GM18508 (cell line): ENCODE data around the gene ZNF783.
"Not testable (repeated sequence)": the region's sequence is repeated elsewhere in the genome, so short reads cannot be mapped to it uniquely, and the experiment has no call there.

Source experiments
- ATAC-seq: cut with Tn5 transposase; IDR thresholded peaks from one replicate; pipeline ENCODE4 v1.9.1; 2021; ENCODE audit warnings: moderate number of reproducible peaks; ENCODE audit not compliant: insufficient read depth, unreplicated experiment

ZNF783 gene

GRCh38 chr7:149261829-149262617 is at the start of gene ZNF783:
Gene ZNF783, plus strand, starts transcription at chr7:149262196. Its CDS starts 138 bp downstream, at chr7:149262334.
- ATAC-seq, result peak; percentile 62

GRCh38 chr7:149214020-149214720 is 47.8 kb upstream of the ZNF783 start:
- ATAC-seq, result no peak

GRCh38 chr7:149216402-149216801 is 45.6 kb upstream of the ZNF783 start:
- no peak for ATAC-seq

GRCh38 chr7:149217570-149217969 is 44.4 kb upstream of the ZNF783 start:
- no peak for ATAC-seq

- no peak for ATAC-seq
These were observed 43.3 kb upstream of the ZNF783 start for GRCh38 chr7:149218469-149219420.

GRCh38 chr7:149220534-149220933 is 41.5 kb upstream of the ZNF783 start:
- no peak for ATAC-seq

- no peak for ATAC-seq
These were observed 38.8 kb upstream of the ZNF783 start for GRCh38 chr7:149223176-149223575.

GRCh38 chr7:149223761-149224160 is 38.2 kb upstream of the ZNF783 start:
- ATAC-seq, result no peak

GRCh38 chr7:149224352-149224751 is 37.6 kb upstream of the ZNF783 start:
- ATAC-seq, result no peak

GRCh38 chr7:149225106-149225505 is 36.9 kb upstream of the ZNF783 start:
- ATAC-seq, result no peak

- no peak for ATAC-seq
These were observed 36.3 kb upstream of the ZNF783 start for GRCh38 chr7:149225656-149226055.

GRCh38 chr7:149226366-149226765 is 35.6 kb upstream of the ZNF783 start:
- not testable (repeated sequence) for ATAC-seq

- no peak for ATAC-seq
These were observed 35.0 kb upstream of the ZNF783 start for GRCh38 chr7:149226840-149227494.

- ATAC-seq, result no peak
These were observed 33.0 kb upstream of the ZNF783 start for GRCh38 chr7:149228831-149229471.

- no peak for ATAC-seq
These were observed 32.5 kb upstream of the ZNF783 start for GRCh38 chr7:149229526-149229925.

- ATAC-seq, result no peak
These were observed 29.6 kb upstream of the ZNF783 start for GRCh38 chr7:149232362-149232761.

GRCh38 chr7:149233655-149234204 is 28.3 kb upstream of the ZNF783 start:
- not testable (repeated sequence) for ATAC-seq

GRCh38 chr7:149237502-149237901 is 24.5 kb upstream of the ZNF783 start:
- no peak for ATAC-seq

- ATAC-seq, result no peak
These were observed 23.9 kb upstream of the ZNF783 start for GRCh38 chr7:149238051-149238450.
